T-helper 1 cell treated with Interleukin-12 subunit alpha and Interleukin-12 subunit beta and Interleukin-4 antibody, amounts not matched to agents 30 μg/mL and 1 μg/mL, for 36 hours (primary cell): ENCODE measurements around the gene SON.
"Not testable (repeated sequence)": the region's sequence is repeated elsewhere in the genome, so short reads cannot be mapped to it uniquely, and the experiment has no call there.

Experiments used
- H3K27ac Mint-ChIP-seq: one replicate; pipeline ENCODE4 v1.8.0; 2021; ENCODE audit warnings: mild to moderate bottlenecking, mixed read lengths
- H3K27me3 Mint-ChIP-seq: one replicate; pipeline ENCODE4 v1.8.0; 2021; ENCODE audit warnings: low read depth, mixed read lengths
- H3K36me3 Mint-ChIP-seq: one replicate; pipeline ENCODE4 v1.8.0; 2021; ENCODE audit warnings: low read depth, mixed read lengths
- H3K4me1 Mint-ChIP-seq: one replicate; pipeline ENCODE4 v1.8.0; 2021; ENCODE audit warnings: low read depth, mixed read lengths
- H3K4me3 Mint-ChIP-seq: one replicate; pipeline ENCODE4 v1.8.0; 2021; ENCODE audit warnings: mild to moderate bottlenecking, moderate library complexity, mixed read lengths
- H3K9me3 Mint-ChIP-seq: one replicate; pipeline ENCODE4 v1.8.0; 2021; ENCODE audit warnings: mixed read lengths

Gene SON

DNA sequence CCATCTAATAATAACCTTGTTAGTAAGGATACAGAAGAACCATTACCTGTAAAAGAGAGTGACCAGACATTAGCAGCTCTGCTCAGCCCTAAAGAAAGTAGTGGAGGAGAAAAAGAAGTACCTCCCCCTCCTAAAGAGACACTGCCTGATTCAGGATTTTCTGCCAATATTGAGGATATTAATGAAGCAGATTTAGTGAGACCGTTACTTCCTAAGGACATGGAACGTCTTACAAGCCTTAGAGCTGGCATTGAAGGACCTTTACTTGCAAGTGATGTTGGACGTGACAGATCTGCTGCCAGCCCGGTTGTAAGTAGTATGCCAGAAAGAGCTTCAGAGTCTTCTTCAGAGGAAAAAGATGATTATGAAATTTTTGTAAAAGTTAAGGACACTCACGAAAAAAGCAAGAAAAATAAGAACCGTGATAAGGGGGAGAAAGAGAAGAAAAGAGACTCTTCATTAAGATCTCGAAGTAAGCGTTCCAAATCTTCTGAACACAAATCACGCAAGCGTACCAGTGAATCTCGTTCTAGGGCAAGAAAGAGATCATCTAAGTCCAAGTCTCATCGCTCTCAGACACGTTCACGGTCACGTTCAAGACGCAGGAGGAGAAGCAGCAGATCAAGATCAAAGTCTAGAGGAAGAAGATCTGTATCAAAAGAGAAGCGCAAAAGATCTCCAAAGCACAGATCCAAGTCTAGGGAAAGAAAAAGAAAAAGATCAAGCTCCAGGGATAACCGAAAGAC lies 11.6 kb downstream of the SON start:
- H3K9me3 Mint-ChIP-seq = no peaks in the 10 kb centered on the region
- no peaks in the 10 kb centered on the region for H3K27me3 Mint-ChIP-seq
- H3K4me3 Mint-ChIP-seq = peak overlapping the region; percentile 0
- H3K4me1 Mint-ChIP-seq = peaks cover 40% of the 10 kb centered on the region
- H3K27ac Mint-ChIP-seq = no peak overlapping the region
- peaks cover 73% of the 10 kb centered on the region for H3K36me3 Mint-ChIP-seq

DNA sequence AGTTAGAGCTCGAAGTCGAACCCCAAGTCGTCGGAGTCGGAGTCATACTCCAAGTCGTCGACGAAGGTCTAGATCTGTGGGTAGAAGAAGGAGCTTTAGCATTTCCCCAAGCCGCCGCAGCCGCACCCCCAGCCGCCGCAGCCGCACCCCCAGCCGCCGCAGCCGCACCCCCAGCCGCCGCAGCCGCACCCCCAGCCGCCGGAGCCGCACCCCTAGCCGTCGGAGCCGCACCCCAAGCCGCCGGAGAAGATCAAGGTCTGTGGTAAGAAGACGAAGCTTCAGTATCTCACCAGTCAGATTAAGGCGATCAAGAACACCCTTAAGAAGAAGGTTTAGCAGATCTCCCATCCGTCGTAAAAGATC lies 12.1 kb downstream of the SON start:
- H3K27ac Mint-ChIP-seq = no peak overlapping the region
- H3K4me1 Mint-ChIP-seq = peaks cover 40% of the 10 kb centered on the region
- peaks cover 75% of the 10 kb centered on the region for H3K36me3 Mint-ChIP-seq
- no peaks in the 10 kb centered on the region for H3K9me3 Mint-ChIP-seq
- H3K27me3 Mint-ChIP-seq = no peaks in the 10 kb centered on the region
- H3K4me3 Mint-ChIP-seq = no peak overlapping the region

DNA sequence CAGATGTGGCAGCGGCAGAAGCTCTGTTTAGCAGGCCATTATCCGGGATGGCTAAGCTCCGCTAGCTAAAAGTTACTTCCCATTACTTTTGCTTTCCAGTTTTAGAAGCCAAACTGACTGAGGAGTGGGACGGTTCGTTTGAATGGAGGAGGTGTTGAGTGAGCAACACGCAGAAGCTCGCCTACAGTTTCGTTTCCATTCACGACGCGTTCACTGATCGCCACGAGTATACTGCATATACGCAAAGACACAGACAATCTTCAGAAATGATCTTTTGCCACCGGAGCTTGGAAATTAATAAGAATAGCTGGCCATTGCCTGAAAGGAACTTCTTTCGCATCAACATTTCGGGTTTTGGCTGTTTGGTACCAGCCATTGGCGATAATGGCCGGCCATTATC lies 14.6 kb downstream of the SON start:
- no peaks in the 10 kb centered on the region for H3K9me3 Mint-ChIP-seq
- no peak overlapping the region for H3K4me3 Mint-ChIP-seq
- no peak overlapping the region for H3K27ac Mint-ChIP-seq
- H3K4me1 Mint-ChIP-seq = peaks cover 47% of the 10 kb centered on the region
- H3K27me3 Mint-ChIP-seq = no peaks in the 10 kb centered on the region
- peaks cover 82% of the 10 kb centered on the region for H3K36me3 Mint-ChIP-seq

DNA sequence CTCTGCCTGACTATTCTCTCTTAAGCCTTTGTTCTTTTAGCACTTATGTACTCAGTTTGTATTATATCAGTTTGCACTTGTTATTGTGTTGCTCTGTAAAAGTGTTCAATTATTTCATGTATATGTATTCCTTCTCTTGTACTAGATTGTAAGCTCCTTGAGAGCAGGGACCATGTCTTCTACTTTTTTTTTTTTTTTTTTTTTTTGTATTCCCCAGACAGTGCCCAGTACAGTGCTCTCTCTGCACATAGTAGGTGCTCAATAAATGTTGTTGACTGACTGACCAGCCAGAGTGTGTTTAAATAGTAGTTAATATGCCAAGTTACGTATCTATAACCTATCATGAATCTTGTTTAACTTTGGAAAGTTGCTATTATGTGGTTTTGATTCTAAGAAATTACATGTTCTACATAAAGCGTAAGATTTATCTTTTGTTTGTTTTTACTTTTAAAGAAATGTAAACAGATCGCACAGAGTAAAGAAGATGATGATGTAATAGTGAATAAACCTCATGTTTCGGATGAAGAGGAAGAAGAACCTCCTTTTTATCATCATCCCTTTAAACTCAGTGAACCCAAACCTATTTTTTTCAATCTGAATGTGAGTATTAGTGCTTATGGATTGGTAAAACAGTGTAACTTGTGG lies 16.1 kb downstream of the SON start:
- no peak overlapping the region for H3K4me3 Mint-ChIP-seq
- peaks cover 79% of the 10 kb centered on the region for H3K36me3 Mint-ChIP-seq
- H3K9me3 Mint-ChIP-seq = no peaks in the 10 kb centered on the region
- no peaks in the 10 kb centered on the region for H3K27me3 Mint-ChIP-seq
- no peak overlapping the region for H3K27ac Mint-ChIP-seq
- peaks cover 44% of the 10 kb centered on the region for H3K4me1 Mint-ChIP-seq

DNA sequence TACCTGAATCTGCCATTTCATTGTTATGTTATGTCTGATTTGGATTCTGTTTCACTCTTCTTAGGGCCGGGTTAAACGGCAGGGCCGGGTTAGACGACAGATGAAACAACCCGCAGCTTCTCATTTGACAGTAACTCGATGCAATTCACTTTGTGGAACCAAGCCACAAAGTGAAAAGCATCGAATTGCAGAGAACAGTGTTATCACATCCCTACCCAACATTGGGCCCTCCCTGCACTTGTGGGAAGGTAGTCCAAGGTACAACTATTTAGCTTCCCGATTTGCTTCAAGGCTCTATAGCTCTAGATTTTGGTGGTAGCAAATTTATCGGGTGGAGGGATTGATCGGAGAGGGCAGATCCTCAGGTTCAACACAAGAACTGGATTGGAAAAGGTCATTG lies 17.0 kb downstream of the SON start:
- Mint-ChIP-seq H3K27me3 (no peaks in the 10 kb centered on the region), H3K27ac (no peak overlapping the region), H3K9me3 (no peaks in the 10 kb centered on the region), H3K36me3 (peaks cover 71% of the 10 kb centered on the region), H3K4me1 (peaks cover 35% of the 10 kb centered on the region), H3K4me3 (no peak overlapping the region)

DNA sequence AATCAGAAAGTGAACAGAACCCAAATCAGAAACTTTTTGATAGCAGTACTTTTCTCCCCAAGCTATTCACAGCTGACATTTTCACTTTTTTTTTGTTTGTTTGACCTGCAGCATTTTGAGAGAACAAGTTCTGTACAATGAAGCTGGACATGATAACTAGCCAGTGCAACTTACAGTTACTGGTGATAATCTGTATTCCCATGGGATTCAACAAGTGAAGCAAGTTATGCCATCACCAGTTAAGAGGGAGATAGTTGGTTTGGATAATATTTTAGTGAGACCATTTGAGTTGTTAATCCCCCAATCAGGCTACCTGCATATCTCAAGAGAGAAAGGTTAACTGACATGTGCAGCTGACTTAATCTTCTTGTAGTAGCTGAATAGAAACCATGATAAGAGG lies 18.1 kb downstream of the SON start:
- no peak overlapping the region for H3K27ac Mint-ChIP-seq
- H3K9me3 Mint-ChIP-seq = no peaks in the 10 kb centered on the region
- H3K27me3 Mint-ChIP-seq = no peaks in the 10 kb centered on the region
- H3K4me1 Mint-ChIP-seq = peaks cover 27% of the 10 kb centered on the region
- H3K36me3 Mint-ChIP-seq = peaks cover 65% of the 10 kb centered on the region
- no peak overlapping the region for H3K4me3 Mint-ChIP-seq

DNA sequence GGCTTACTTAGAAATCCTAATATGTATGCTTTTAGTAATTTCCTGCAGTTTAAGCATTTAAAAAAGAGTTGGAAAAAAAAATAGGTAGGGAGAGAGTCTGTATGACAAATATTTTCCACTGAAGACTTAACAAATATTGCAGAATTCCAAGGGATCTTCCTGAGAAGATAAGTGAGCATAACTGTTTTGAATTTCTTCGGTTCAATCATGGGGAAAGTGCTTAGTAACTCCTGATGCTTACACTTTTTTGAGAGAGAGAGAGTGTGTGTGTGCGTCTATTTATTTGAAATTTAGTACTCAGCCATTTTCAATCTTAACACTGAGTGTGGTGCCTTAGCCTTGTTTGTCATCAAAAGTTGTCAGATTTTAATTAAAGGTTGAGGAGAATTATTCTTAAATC lies 18.5 kb downstream of the SON start:
- no peak overlapping the region for H3K4me3 Mint-ChIP-seq
- H3K36me3 Mint-ChIP-seq = peaks cover 63% of the 10 kb centered on the region
- no peaks in the 10 kb centered on the region for H3K27me3 Mint-ChIP-seq
- H3K27ac Mint-ChIP-seq = no peak overlapping the region
- peaks cover 24% of the 10 kb centered on the region for H3K4me1 Mint-ChIP-seq
- H3K9me3 Mint-ChIP-seq = no peaks in the 10 kb centered on the region

DNA sequence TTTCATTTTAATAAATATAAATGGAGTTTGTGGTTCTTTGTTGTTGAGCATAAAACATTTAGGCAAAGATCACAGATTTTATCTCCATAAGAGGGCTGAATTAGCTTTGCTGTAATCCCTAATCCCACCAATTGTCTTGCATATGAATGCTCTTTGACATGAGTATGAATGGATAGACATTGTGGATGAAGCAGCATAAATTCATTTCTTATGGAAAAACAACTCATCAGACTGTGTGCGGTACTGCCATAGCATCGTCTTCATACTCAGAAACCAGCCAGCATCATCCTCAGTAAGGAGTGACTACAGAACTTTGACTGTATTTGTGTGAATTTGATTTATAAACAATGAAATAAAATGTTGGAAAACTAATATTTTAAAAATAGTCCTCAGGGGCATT lies 19.6 kb downstream of the SON start:
- no peaks in the 10 kb centered on the region for H3K9me3 Mint-ChIP-seq
- H3K4me3 Mint-ChIP-seq = no peak overlapping the region
- peaks cover 22% of the 10 kb centered on the region for H3K4me1 Mint-ChIP-seq
- no peaks in the 10 kb centered on the region for H3K27me3 Mint-ChIP-seq
- peaks cover 56% of the 10 kb centered on the region for H3K36me3 Mint-ChIP-seq
- H3K27ac Mint-ChIP-seq = no peak overlapping the region

DNA sequence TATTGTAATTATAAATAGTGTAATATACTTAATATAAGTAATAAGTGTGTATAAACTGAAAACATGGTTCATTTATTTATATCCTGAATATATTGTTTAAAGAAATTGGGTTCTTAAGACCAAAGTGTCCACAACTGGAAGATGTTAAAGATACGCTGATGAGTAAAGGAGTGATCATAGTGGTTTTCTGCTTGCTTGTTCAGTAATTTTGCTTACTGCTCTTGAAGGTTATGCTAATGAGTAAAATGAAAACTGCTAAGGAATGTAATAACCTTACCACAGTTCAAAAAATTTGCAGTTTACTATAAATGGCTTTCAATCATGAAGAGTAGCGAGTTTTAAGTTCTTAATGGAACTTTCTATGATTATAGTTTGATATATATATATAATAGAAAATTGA lies 23.7 kb downstream of the SON start:
- Mint-ChIP-seq H3K27ac (no peak overlapping the region), H3K27me3 (no peaks in the 10 kb centered on the region), H3K36me3 (peaks cover 32% of the 10 kb centered on the region), H3K9me3 (no peaks in the 10 kb centered on the region), H3K4me3 (no peak overlapping the region), H3K4me1 (peaks cover 13% of the 10 kb centered on the region)

DNA sequence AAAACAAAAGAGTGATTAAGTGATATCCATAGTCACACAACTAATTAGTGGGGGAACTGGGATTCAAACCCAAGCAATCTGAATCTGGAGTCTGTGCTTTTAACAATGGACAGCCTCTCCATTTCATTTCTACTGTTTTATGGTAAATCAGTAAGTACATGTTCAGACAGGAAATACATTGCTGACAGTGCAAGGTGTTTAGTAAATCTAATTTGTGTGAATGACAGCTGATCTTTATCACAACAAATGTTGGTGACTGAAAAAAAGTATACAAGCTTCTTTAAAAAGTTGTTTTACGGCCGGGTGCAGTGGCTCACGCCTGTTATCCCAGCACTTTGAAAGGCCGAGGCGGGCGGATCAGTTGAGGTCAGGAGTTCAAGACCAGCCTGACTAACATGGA lies 25.1 kb downstream of the SON start:
- Mint-ChIP-seq H3K36me3 (peaks cover 39% of the 10 kb centered on the region), H3K27ac (no peak overlapping the region)

DNA sequence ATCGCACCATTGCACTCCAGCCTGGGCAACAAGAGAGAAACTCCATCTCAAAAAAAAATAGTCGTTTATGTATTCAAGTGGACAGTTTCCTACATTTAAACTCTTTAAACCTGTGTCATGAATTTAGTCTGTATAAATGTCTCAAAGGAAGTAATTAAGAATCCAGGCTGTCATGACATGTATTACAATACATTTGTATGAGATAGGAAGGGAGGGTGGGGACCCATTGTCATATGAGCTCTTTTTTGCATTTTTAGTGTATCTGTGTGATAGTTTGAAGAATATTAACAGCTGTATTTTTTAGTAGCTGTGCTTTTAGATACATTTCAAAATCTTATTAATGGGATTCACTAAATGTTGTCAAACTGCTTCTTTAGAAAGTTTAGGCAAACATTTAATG lies 25.6 kb downstream of the SON start:
- no peaks in the 10 kb centered on the region for H3K9me3 Mint-ChIP-seq
- no peak overlapping the region for H3K4me3 Mint-ChIP-seq
- no peak overlapping the region for H3K27ac Mint-ChIP-seq
- peaks cover 41% of the 10 kb centered on the region for H3K36me3 Mint-ChIP-seq
- H3K4me1 Mint-ChIP-seq = peaks cover 11% of the 10 kb centered on the region
- no peaks in the 10 kb centered on the region for H3K27me3 Mint-ChIP-seq

More for the DNA sequence above, 25.1 kb downstream of the SON start:
- H3K27me3 Mint-ChIP-seq = no peaks in the 10 kb centered on the region
- peaks cover 13% of the 10 kb centered on the region for H3K4me1 Mint-ChIP-seq
- no peak overlapping the region for H3K4me3 Mint-ChIP-seq
- no peaks in the 10 kb centered on the region for H3K9me3 Mint-ChIP-seq

DNA sequence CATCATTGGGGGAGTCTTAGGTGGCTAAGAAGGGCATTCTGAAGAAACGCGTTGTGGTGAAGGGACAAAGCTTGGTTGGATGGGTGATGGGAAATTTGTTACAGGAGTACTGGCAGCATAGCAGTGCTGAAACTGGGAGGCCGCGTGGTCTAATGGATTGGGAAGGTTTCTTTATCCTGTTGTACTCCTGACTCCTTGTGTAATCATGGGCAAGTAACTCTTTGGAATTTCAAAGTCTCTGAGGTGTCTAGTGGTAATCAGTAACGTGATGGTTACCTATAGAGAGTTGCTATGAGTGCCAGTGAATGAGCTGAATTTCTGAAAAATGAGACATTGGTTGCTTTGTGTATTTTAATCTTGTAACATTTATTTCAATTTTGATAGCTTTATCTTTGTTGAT lies 27.2 kb downstream of the SON start:
- H3K27ac Mint-ChIP-seq = peak overlapping the region; percentile 26
- H3K27me3 Mint-ChIP-seq = no peaks in the 10 kb centered on the region
- peaks cover 41% of the 10 kb centered on the region for H3K36me3 Mint-ChIP-seq

DNA sequence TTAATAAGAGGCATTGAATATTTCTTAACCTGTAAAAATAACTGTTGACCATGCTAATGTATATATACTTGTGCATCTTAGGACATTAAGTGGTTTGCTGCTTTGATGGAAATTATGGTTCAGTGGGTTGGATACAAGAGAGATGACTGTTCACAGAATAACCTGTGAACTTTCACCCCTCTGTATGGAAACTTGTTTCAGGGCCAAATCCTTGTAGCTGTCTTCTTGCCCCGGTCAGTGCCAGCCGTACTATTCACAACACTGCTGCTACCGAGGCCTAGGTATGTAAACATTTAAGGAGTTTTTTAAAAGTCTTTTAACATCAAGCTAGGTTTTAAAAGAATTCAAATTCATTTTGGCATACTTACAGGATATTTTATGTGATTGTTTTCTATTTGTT lies 29.5 kb downstream of the SON start:
- Mint-ChIP-seq H3K4me3 (no peak overlapping the region), H3K27ac (no peak overlapping the region), H3K4me1 (peaks cover 9% of the 10 kb centered on the region), H3K36me3 (peaks cover 49% of the 10 kb centered on the region), H3K27me3 (no peaks in the 10 kb centered on the region), H3K9me3 (no peaks in the 10 kb centered on the region)

More for the DNA sequence above, 27.2 kb downstream of the SON start:
- Mint-ChIP-seq H3K9me3 (no peaks in the 10 kb centered on the region), H3K4me3 (no peak overlapping the region), H3K4me1 (peaks cover 10% of the 10 kb centered on the region)

DNA sequence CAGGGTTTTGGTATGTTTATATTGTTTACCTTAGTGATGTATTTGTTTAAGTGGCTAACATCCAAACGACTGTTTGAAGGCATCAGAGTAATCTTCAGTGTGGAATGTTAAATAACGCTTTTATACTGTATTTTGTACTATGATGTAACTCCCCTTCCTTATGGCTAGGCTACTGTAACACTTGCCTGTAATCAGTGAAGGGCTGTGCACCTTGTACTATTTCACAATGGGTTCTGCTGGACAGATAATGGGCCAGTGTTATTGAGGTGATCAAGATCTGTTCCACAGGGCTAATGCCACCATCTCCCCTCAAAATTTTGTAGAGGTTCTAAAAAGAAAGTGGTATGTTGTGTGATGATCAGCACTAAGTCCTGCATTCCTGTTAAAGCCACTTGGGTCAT lies 33.9 kb downstream of the SON start:
- H3K4me1 Mint-ChIP-seq, H3K9me3 Mint-ChIP-seq, H3K4me3 Mint-ChIP-seq, H3K27me3 Mint-ChIP-seq, H3K27ac Mint-ChIP-seq: not testable (repeated sequence)
- H3K36me3 Mint-ChIP-seq = peaks cover 46% of the 10 kb centered on the region

DNA sequence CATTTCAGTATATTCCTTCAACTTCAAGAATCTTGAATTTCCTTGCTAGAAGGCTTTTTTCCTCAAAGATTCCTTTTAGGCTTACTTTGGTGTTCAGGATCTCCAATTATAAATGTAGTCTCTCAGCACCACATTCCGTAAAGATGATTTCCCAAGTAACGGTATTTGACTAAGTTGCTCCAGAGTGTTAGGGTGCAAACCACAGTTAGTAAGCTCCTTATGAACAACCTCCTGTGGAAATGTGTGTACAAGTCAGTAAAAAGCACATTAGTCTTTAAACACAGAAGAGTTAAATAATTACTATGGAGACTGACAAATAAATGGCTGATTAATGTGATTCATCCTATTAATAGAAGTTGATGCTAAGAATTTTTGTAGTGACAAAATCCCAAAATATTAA lies 35.4 kb downstream of the SON start:
- Mint-ChIP-seq H3K9me3 (no peaks in the 10 kb centered on the region), H3K4me3 (no peak overlapping the region), H3K27ac (no peak overlapping the region), H3K4me1 (peaks cover 6% of the 10 kb centered on the region), H3K36me3 (peaks cover 38% of the 10 kb centered on the region), H3K27me3 (no peaks in the 10 kb centered on the region)
